Activated CD8-positive, alpha-beta memory T cell treated with anti-CD3 and anti-CD28 coated beads, Interleukin-2, amount 50 U/mL, for 48 hours (primary cell): ENCODE measurements around the gene ADGRA1.

Experiments
- DNase-seq: peaks from one replicate; pipeline ENCODE4 v3.0.0-alpha.2; 2020

Gene ADGRA1

DNA sequence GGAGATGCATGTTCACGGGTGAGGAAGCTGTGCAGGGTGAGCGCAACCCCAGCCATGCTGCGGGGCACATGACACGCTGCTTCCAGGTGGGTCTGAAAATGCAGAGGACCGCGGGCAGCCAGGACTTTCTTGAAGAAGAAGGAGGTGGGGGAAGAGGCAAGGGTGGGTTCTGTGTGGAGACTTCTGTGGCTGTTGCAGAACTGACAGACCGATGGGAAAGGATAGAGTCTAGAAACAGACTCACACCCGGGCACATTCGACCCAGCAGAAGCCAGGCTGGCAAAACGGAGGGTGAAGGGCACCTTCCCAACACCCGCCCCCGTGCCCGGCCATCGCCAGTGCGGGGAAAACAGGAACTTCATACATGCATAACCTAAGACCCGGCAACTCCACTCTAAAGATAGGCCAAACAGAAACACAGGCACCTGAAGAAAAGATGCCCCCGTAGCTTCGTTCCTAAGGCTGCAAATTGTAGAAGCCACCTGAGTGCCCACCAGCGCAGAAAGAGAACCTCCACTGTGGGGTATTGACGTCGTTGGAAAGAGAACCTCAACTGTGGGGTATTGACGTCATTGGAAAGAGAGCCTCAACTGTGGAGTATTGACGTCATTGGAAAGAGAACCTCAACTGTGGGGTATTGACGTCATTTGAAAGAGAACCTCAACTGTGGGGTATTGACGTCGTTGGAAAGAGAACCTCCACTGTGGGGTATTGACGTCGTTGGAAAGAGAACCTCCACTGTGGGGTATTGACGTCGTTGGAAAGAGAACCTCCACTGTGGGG lies 67.5 kb downstream of the ADGRA1 start:
- DNase-seq = no peak

DNA sequence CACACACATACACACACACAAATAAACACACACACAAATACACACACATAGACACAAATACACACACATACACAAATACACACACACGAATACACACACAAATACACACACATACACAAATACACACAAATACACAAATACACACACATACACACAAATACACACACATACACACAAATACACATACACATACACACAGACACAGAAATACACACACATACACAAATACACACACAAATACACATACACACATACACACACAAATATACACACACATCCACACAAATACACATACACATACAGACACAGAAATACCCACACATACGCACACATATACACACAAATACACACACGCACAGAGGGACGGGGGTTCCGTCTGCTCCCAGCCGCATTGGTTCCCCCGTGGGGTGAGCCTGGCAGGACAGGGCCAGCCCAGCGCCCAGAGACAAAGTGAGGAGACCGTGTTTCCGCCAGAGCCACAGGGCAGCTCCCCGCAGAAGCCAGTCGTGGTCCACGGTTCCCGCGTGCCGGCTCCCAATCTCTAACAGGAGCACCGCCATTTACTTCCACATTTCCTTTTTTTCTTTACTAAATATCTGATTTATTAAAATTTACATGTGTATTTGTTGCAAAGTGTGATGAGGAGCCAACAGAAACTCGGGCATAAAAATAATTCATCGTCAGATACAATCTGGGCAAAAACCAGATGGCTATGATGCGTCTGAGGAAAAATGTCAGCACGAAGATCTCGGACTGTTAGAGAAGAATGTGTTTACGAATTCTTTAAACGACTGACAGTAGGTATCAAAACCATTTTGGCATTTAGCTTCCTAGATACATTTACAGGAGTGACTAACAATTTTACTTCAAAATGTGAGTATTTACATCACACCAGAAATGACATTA lies 69.2 kb downstream of the ADGRA1 start:
- DNase-seq = no peak

DNA sequence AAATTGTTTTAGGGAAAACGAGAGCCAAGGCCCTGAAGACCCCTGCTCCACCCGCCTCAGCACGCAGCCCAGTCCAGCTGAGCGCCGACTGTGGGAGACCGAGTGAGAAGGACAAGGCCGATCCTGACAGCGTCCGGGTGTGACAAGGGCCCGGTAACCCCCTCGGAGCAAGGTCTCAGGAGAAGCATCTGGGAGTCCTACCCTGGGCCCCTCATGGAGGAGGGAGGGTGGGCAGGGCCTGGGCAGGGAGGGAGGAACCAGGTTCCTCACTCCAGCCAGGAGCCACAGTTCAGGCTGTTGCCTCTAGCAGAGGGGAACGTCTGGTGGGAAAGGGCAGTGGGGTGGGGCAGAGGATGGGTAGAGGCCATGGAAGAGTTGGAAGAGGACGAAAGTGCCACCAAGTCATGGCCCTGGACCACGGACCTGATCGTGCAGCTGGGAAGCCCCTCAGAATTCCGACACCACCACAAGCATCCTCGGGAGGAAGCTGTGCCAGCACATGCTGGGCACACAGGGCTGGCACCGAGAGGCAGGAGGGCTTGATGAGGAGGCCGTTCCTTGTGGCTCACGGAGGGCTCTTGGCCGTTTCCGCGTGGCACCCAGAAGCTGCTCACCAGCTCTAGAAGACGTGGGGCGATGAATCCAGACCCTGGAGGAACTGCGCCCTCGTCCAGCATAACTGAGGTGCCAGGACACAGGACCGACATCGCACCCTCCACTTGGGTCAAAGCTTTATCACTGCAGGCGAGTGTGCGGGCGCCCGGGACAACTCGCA lies 70.1 kb downstream of the ADGRA1 start:
- no peak for DNase-seq

GRCh38 chr10:133158437-133158755 lies 70.7 kb downstream of the ADGRA1 start:
- no peak for DNase-seq

GRCh38 chr10:133158756-133159610 lies 71.3 kb downstream of the ADGRA1 start:
- DNase-seq = no peak

DNA sequence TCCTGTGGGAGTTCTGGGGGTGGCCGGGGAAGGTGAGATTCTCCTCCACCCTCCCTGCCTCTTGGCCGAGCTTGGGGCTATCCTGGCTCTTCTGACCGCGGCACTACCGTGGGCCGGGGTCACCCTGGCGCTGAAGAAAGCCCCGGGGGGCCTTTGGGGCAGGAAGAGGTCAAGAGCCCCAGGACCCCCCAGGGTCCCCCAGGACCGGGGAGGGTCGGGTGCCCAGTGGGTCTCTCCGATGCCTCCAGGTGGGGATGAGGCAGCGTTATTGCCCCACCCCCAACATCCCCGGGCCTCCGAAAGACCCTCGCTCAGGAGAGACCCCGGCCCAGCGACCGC lies 71.9 kb downstream of the ADGRA1 start:
- no peak for DNase-seq

- no peak for DNase-seq
These were observed 72.5 kb downstream of the ADGRA1 start, which contains the start of gene KNDC1 for GRCh38 chr10:133159950-133160825. TSS of gene KNDC1 (plus strand) at chr10:133160219. CDS start at chr10:133160468, 249 bp downstream.

DNA sequence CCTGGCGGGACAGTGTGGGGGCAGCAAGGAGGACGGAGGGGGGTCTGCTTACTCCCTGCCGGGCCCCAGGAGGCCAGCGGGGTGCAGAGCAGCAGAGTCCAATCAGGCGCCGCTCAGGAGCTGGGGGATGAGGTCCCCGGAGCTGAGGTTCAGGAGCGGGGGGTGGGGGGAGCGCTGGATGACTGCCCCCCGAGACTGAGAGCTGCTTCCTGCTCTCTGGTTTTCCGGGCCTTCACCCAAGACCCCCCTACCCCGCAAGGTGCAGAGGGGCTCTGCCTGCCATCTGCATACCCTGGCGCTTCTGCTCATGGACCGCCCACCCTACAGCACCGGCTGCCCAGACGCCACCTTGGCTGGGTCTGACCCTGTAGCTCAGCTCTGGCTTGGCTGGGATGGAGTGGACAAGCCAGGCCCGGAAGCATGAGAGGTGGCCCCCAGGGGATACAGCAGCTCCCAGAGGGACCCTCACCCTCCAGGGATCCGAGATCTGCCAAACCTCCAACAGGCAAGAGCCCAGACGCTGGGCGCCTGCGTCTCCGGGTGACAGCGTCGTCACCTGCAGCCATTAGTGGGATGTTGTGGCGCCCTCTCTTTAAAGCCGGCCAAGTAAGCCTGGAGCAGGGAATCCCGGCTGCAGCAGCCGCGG lies 73.2 kb downstream of the ADGRA1 start:
- no peak for DNase-seq

DNA sequence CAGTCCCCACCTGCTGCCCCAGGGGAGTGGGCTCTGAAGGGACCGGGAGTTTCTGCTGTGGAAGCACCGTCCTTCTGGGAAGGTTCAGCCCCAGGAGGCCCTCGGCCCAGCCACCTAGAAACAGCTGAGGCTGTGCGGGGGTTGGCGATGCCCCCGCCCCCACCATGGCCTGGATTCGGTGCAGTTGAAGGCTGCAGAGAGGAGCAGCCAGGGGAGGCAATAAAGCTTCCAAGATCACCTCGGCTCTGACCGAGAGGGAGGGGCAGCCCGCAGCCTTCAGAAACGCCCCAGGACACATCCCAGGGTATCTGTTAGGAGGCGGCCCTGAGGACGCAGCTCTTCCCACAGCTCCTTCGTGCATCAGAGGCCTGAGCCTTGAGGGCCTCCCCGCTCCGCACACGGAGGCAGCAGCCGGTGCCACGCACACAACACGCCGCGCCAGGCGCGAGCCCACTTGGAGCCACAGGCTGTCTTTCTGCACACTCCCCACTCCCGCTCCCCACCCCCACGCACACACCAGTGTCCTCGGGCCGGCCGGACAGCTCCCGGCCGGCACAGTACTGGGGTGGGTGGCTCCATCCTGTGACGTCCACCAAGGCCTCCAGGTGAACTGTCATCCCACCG lies 73.9 kb downstream of the ADGRA1 start:
- DNase-seq = no peak

GRCh38 chr10:133162178-133162909 lies 74.6 kb downstream of the ADGRA1 start:
- DNase-seq = no peak

- DNase-seq = no peak
These were observed 75.5 kb downstream of the ADGRA1 start for GRCh38 chr10:133162910-133163856.

GRCh38 chr10:133163889-133164815 lies 76.4 kb downstream of the ADGRA1 start:
- DNase-seq = no peak

DNA sequence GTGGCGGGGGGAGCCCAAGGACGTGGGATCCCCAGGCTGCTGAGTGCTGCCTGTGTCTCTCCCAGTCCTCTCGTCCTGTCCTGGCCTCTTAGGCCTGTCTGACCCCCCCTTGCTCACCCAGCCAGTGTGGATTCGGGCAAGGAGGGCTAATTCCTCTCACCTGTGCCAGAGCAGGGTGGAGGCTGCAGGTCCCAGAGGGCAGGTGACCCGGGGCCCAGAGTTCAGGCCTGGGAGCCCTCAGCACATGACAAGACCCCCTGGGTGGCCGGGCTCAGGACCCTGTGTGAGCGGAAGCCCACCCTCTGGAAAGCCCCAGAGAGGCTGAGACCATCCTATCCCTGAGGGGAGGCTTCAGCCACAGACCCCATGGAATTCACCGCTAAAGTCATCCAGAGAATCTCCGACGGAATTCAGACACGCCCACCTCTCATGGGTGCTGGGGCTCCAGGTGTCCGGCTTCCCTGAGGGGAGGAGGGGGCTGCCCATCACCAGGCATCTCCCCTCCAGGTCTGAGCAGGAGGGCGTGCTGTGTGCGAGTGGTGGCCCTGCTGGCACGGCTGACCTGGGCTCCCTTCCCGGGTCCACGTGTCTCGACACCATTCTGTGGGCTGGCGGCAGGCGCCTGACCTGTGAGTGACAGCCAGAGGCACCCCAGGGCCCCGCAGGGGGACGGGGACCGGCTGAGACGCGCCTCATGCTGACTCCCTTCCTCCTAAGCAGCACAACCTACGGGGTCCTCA lies 77.3 kb downstream of the ADGRA1 start:
- no peak for DNase-seq

GRCh38 chr10:133165556-133166503 lies 78.1 kb downstream of the ADGRA1 start:
- DNase-seq = no peak

DNA sequence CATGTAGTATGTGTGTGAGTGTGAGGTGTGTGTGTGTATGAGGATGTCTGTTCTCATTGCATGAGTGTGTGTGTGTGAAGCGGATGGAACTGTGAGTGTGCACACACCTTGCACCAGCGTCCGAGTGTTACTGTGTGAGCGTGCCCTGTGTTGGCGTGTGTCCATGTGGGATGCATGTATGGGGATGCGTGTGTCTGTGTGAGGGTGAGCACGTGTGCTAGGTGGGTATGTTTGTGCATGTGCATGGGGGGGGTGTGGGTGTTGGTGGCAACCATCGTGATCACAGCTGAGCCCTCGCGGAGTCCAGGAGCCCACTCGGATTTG lies 78.7 kb downstream of the ADGRA1 start:
- no peak for DNase-seq
